Body of pancreas (tissue), 4 donors: ENCODE data around the gene APPBP2.

Experiments used
- CTCF ChIP-seq, 7 experiments: fragments of 450-650 bp in 4 of 7; fragments of 200-600 bp in 3 of 7; sonication (generic) in 3 of 7; IDR thresholded peaks; one replicate each; pipeline ENCODE4 v1.5.1; 2016 to 2019; ENCODE audit warnings: antibody characterized with exemption in 7 of 7
- POLR2A ChIP-seq, 3 donors: fragments of 450-650 bp; IDR thresholded peaks; one replicate each; pipeline ENCODE4 v1.6.1; 2016; ENCODE audit warnings: antibody characterized with exemption in 3 of 3, mild to moderate bottlenecking in 2 of 3

GRCh38 chr17:60439501-60439900 lies 86.5 kb downstream of the APPBP2 start:
- TF ChIP-seq CTCF (IDR thresholded peaks at IDR 0.05) (no peak), POLR2A (IDR thresholded peaks at IDR 0.05) (no peak)
